Calu3 (cell line): ENCODE results near the gene LINGO4. TPM values are rescaled to one million over a fixed set of nuclear protein-coding genes. Genes with fewer than 3 reads are reported as not detected.

Experiments used
- BruUV-seq: library from RNA; stranded (reverse); fragments of 400-500 nt; replicated peaks from 2 replicates; lab custom pipeline; 2021; lab: Mats Ljungman, UMichigan
- CTCF ChIA-PET: fragments of 300-600 bp; sonication (Branson Sonifier 250); formaldehyde crosslinking; loops from one replicate; lab custom pipeline; 2022; ENCODE audit warnings: antibody characterized with exemption; lab: Charles Lee
- DNase-seq: peaks from one replicate; pipeline ENCODE4 v3.0.0; 2022
- H3K27ac Mint-ChIP-seq: one replicate; pipeline ENCODE4 v1.8.0; 2022; ENCODE audit warnings: mixed read lengths; ENCODE audit not compliant: unreplicated experiment
- H3K27me3 Mint-ChIP-seq: one replicate; pipeline ENCODE4 v1.8.0; 2022; ENCODE audit warnings: mixed read lengths; ENCODE audit not compliant: unreplicated experiment
- H3K36me3 Mint-ChIP-seq: one replicate; pipeline ENCODE4 v1.8.0; 2022; ENCODE audit warnings: mild to moderate bottlenecking, moderate library complexity, mixed read lengths; ENCODE audit not compliant: insufficient read depth, unreplicated experiment
- H3K4me1 Mint-ChIP-seq: one replicate; pipeline ENCODE4 v1.8.0; 2022; ENCODE audit warnings: mild to moderate bottlenecking, low read depth, mixed read lengths; ENCODE audit not compliant: unreplicated experiment
- H3K4me3 Mint-ChIP-seq: one replicate; pipeline ENCODE4 v1.8.0; 2022; ENCODE audit warnings: mild to moderate bottlenecking, low read depth, moderate library complexity, mixed read lengths; ENCODE audit not compliant: unreplicated experiment
- H3K9me3 Mint-ChIP-seq: one replicate; pipeline ENCODE4 v1.8.0; 2022; ENCODE audit warnings: low read depth, mixed read lengths; ENCODE audit not compliant: unreplicated experiment
- intact Hi-C: fragments of 100-400 bp; cut with micrococcal nuclease; formaldehyde crosslinking; loops from one replicate; pipeline ENCODE4 v1.10.0; 2022; ENCODE audit not compliant: unreplicated experiment
- total RNA-seq: library from RNA; stranded (reverse); gene quantifications from 2 replicates; pipeline ENCODE4 v1.2.3, GENCODE V29; 2022
- TF ChIP-seq, protein P1 (sequence below): fragments of 200-600 bp; IDR thresholded peaks from one replicate; pipeline ENCODE4 v1.8.0; 2022; ENCODE audit warnings: antibody characterized with exemption; ENCODE audit not compliant: unreplicated experiment

LINGO4 gene
- total RNA-seq, 1 experiment from 2014 or later, result not detected

DNA sequence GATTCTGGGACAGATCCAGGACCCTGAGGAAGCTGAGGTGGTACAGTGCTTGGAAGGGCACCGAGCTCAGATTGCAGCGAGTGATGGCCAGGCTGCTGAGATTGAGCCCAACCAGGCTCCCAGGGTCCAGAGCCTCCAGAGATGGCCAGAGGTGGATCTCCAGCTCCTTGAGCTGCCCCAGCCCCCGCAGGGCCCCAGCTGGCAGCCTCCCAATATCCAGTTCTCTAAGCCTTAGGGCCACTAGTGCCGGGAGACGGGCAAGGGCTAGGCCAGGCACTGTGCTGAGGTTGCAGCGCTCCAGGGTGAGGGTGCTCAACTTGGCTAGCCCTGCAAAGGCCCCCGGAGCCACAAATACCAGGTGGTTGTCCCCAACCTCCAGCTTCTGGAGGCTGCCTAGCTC lies 3.4 kb downstream of the LINGO4 start:
- DNase-seq, result no peak
- H3K27ac Mint-ChIP-seq, result no peak overlapping the region
- H3K4me3 Mint-ChIP-seq, result no peak overlapping the region
- TF ChIP-seq, protein P1, sequence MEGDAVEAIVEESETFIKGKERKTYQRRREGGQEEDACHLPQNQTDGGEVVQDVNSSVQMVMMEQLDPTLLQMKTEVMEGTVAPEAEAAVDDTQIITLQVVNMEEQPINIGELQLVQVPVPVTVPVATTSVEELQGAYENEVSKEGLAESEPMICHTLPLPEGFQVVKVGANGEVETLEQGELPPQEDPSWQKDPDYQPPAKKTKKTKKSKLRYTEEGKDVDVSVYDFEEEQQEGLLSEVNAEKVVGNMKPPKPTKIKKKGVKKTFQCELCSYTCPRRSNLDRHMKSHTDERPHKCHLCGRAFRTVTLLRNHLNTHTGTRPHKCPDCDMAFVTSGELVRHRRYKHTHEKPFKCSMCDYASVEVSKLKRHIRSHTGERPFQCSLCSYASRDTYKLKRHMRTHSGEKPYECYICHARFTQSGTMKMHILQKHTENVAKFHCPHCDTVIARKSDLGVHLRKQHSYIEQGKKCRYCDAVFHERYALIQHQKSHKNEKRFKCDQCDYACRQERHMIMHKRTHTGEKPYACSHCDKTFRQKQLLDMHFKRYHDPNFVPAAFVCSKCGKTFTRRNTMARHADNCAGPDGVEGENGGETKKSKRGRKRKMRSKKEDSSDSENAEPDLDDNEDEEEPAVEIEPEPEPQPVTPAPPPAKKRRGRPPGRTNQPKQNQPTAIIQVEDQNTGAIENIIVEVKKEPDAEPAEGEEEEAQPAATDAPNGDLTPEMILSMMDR, result no peak
- no peaks in the 10 kb centered on the region for H3K36me3 Mint-ChIP-seq
- BruUV-seq, result no TSS peak
- intact Hi-C loops, result no loop called here
- H3K9me3 Mint-ChIP-seq, result no peaks in the 10 kb centered on the region
- CTCF ChIA-PET, result interaction anchor here (1.1 to 1.7 kb wide), 2 partner anchors 29 to 34 kb away, joined by 4 read pairs; no protein-coding TSS in a partner anchor
- H3K4me1 Mint-ChIP-seq, result no peaks in the 10 kb centered on the region
- H3K27me3 Mint-ChIP-seq, result peaks cover 67% of the 10 kb centered on the region

DNA sequence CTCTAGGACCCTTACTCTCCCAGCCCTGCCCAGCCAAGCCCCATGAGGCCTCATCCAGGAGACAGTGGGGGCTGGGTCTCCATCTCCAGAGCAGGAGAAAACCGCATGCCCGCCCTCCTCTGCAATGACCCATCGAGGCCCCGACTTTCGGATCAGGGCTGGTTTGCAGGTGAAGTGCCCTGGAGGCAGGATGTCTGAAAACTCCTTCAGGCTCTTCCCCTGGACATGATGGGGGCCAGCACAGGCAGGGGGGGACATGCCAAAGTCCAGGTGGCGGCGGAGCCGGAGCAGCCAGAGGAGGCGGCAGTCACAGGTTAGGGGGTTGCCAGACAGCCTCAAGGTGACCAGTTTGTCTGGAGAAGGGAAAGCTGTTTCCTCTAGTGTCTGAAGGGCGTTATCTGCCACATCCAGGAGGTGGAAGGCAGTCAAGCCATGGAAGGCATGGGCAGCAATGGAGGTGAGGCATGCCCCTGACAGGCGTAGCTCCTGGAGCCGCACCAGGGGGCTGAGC lies 3.9 kb downstream of the LINGO4 start:
- BruUV-seq, result no TSS peak
- no peaks in the 10 kb centered on the region for H3K9me3 Mint-ChIP-seq
- intact Hi-C loops, result no loop called here
- H3K4me3 Mint-ChIP-seq, result no peak overlapping the region
- TF ChIP-seq, protein P1, result no peak
- CTCF ChIA-PET, result interaction anchor here (1.1 kb wide), 1 partner anchor 29 kb away, joined by 4 read pairs; no protein-coding TSS in a partner anchor
- no peak for DNase-seq
- H3K36me3 Mint-ChIP-seq, result no peaks in the 10 kb centered on the region
- H3K27me3 Mint-ChIP-seq, result peaks cover 62% of the 10 kb centered on the region
- no peaks in the 10 kb centered on the region for H3K4me1 Mint-ChIP-seq
- H3K27ac Mint-ChIP-seq, result no peak overlapping the region

DNA sequence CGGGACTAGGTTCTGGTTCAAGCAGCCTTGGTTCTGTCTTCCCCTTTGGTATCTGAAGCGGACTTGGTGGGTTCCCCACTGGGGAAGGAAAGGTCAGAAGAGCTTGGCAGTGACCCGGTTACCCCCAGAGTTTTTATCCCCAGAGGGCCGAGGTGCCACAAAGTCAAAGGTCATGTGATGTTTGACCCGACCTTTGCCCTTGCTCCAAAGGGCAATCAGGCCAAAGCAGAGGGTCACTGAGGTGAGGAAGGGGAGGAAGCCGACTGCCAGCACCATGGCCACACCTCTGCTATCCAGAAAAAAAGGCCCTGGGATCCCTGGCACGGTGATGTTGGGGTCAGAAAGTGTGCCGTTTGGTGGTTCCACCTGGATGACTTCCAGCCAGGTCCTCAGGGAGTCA lies 4.4 kb downstream of the LINGO4 start:
- intact Hi-C loops, result no loop called here
- Mint-ChIP-seq H3K9me3 (no peaks in the 10 kb centered on the region), H3K4me1 (no peaks in the 10 kb centered on the region), H3K27ac (no peak overlapping the region), H3K27me3 (peaks cover 57% of the 10 kb centered on the region), H3K4me3 (no peak overlapping the region), H3K36me3 (no peaks in the 10 kb centered on the region)
- TF ChIP-seq, protein P1, result no peak
- no TSS peak for BruUV-seq
- DNase-seq, result no peak
- CTCF ChIA-PET, result interaction anchor here (1.1 kb wide), 1 partner anchor 30 kb away, joined by 4 read pairs; no protein-coding TSS in a partner anchor

DNA sequence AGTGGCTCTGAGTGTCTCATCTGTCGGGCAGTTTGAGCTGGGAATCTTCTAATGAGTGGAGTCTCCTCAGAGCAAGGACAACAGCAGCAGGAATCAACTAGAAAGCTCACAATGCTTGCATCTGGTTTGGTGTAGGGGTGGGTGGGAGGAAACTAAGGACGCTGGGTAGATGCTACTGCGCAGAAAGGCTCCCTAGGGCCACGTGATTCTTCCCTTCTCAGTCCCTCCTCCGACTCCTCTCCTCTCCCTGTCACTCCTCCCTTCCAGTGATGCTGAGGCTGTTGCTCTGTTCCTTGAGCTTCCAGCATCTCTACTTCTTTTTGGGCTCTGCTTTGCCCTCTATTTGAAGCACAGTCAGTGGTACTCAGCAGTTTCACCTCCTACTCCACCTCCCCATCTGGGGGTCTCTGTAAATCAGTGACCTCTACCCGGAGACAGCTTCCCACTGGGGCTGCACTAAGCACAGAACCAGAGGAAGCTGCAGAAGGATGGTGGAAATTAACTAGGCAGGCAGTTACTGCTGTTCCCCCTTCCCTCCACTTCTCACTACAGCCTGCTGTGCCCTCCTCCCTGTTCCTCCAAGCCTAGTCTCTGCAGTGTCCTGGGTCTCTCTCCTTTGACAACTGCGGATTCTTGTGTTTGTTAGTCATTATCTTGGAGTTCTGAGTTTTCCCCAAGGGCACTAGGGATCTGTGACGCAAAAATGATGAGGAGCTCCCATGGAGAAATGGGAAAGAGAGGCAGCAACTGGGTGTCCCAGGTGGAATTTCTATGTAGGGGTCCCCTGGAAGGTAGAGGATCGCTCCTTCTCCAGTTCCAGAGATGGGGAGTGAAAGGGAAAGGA lies 5.8 kb downstream of the LINGO4 start:
- H3K27ac Mint-ChIP-seq, result no peak overlapping the region

More for the DNA sequence above, 5.8 kb downstream of the LINGO4 start:
- no peaks in the 10 kb centered on the region for H3K36me3 Mint-ChIP-seq
- H3K4me3 Mint-ChIP-seq, result no peak overlapping the region
- no TSS peak for BruUV-seq
- CTCF ChIA-PET, result no interaction called here
- peaks cover 42% of the 10 kb centered on the region for H3K27me3 Mint-ChIP-seq
- H3K4me1 Mint-ChIP-seq, result no peaks in the 10 kb centered on the region
- intact Hi-C loops, result no loop called here
- TF ChIP-seq, protein P1, result no peak
- H3K9me3 Mint-ChIP-seq, result no peaks in the 10 kb centered on the region
- no peak for DNase-seq
